Thyroid gland (tissue), 4 donors: ENCODE results near the gene HAUS6.

Source experiments
- POLR2A ChIP-seq, 2 donors: fragments of 450-650 bp; IDR thresholded peaks; one replicate each; pipeline ENCODE4 v1.6.1; 2017; ENCODE audit warnings: antibody characterized with exemption in 2 of 2, mild to moderate bottlenecking in 2 of 2, moderate library complexity in 1 of 2
- TF ChIP-seq, protein P1 (sequence below), 6 experiments: fragments of 200-600 bp in 3 of 6; fragments of 450-650 bp in 3 of 6; sonication (generic) in 3 of 6; IDR thresholded peaks; one replicate each; pipeline ENCODE4 v1.5.1; 2016 to 2019; ENCODE audit warnings: antibody characterized with exemption in 6 of 6, mild to moderate bottlenecking in 2 of 6, inconsistent platforms in 1 of 6, moderate library complexity in 1 of 6

DNA sequence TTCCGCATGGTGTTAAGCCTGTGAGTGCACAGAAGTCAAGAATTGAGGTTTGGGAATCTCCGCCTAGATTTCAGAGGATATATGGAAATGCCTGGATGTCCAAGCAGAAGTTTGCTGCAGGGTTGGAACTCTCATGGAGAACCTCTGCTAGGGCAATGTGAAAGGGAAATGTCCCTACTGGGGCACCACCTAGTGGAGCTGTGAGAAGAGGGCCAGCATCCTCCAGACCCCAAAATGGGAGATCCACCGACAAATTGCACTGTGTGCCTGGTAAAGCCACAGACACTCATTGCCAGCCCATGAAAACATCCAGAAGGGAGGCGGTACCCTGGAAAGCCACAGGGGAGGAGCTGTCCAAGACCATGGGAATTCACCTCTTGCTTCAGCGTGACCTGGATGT, 66.1 kb downstream of the HAUS6 start:
- TF ChIP-seq, protein P1, sequence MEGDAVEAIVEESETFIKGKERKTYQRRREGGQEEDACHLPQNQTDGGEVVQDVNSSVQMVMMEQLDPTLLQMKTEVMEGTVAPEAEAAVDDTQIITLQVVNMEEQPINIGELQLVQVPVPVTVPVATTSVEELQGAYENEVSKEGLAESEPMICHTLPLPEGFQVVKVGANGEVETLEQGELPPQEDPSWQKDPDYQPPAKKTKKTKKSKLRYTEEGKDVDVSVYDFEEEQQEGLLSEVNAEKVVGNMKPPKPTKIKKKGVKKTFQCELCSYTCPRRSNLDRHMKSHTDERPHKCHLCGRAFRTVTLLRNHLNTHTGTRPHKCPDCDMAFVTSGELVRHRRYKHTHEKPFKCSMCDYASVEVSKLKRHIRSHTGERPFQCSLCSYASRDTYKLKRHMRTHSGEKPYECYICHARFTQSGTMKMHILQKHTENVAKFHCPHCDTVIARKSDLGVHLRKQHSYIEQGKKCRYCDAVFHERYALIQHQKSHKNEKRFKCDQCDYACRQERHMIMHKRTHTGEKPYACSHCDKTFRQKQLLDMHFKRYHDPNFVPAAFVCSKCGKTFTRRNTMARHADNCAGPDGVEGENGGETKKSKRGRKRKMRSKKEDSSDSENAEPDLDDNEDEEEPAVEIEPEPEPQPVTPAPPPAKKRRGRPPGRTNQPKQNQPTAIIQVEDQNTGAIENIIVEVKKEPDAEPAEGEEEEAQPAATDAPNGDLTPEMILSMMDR (IDR thresholded peaks at IDR 0.05) = no peak
- TF ChIP-seq POLR2A (IDR thresholded peaks at IDR 0.05) = no peak
